Heart right ventricle (tissue), 16 donors: ENCODE measurements around the gene ZNRF2. TPM values are rescaled to one million over a fixed set of nuclear protein-coding genes. Genes with fewer than 3 reads are reported as not detected.

Experiments used
- ATAC-seq, 8 donors: fragments of 200-7000 bp; cut with Tn5 transposase; one replicate each; pipeline ENCODE4 v1.9.1; 2020; ENCODE audit warnings: mild to moderate bottlenecking in 8 of 8, moderate library complexity in 8 of 8, moderate number of reproducible peaks in 1 of 8
- DNase-seq, 2 donors: peaks; one replicate each; pipeline ENCODE4 v3.0.0-alpha.2; 2020
- H3K27ac ChIP-seq, 10 donors: fragments of 200-600 bp; sonication (generic) in 2 of 10; one replicate each; pipeline versions ENCODE4 v1.5.0 to v1.8.0; 2020 to 2022; ENCODE audit warnings: mild to moderate bottlenecking in 3 of 10
- H3K27me3 ChIP-seq, 7 donors: fragments of 200-600 bp; one replicate each; pipeline ENCODE4 v1.8.0; 2021 to 2022; ENCODE audit warnings: mild to moderate bottlenecking in 2 of 7
- H3K36me3 ChIP-seq, 9 donors: fragments of 200-600 bp; sonication (generic) in 1 of 9; one replicate each; pipeline versions ENCODE4 v1.5.0 to v1.8.0; 2020 to 2022; ENCODE audit warnings: mild to moderate bottlenecking in 2 of 9
- H3K4me1 ChIP-seq, 9 donors: fragments of 200-600 bp; sonication (generic) in 1 of 9; one replicate each; pipeline versions ENCODE4 v1.5.0 to v1.8.0; 2020 to 2022; ENCODE audit warnings: mild to moderate bottlenecking in 4 of 9
- H3K4me3 ChIP-seq, 10 donors: fragments of 200-600 bp; sonication (generic) in 2 of 10; one replicate each; pipeline versions ENCODE4 v1.5.0 to v1.8.0; 2020 to 2022; ENCODE audit warnings: mild to moderate bottlenecking in 7 of 10, moderate library complexity in 2 of 10
- H3K9me3 ChIP-seq, 11 donors: fragments of 200-600 bp in 10 of 11; sonication (generic) in 2 of 11; one replicate each; pipeline versions ENCODE4 v1.5.0 to v1.8.0; 2013 to 2022; ENCODE audit warnings: mild to moderate bottlenecking in 2 of 11, control low read depth in 1 of 11, moderate library complexity in 1 of 11
- WGBS, 2 donors: extraction: QIAGEN DNeasy Blood & Tissue Kit; methylation state at CpG; one replicate each; pipeline ENCODE4 v1.1.7; 2013; ENCODE audit warnings: inconsistent platforms in 1 of 2; 5-methylcytosine and 5-hydroxymethylcytosine counted together
- intact Hi-C, 10 donors: fragments of 100-400 bp; cut with DNase I; formaldehyde crosslinking; loops; one replicate each; pipeline versions ENCODE4 v1.11.1 to v1.14.2; 2022
- polyA plus RNA-seq, 2 donors: library from polyadenylated mRNA; stranded (reverse); fragments of 200-250 nt; gene quantifications; one replicate each; pipeline ENCODE4 v1.2.3, GENCODE V29; 2013
- total RNA-seq, 10 donors: library from RNA; stranded (reverse); fragmentation: NEBNext Ultra II Directional in 3 of 10; extraction: Animal tissue kit (Norgen Biotek cat#: 25700) in 3 of 10; gene quantifications; one replicate each; pipeline versions ENCODE4 v1.2.1 to v1.2.4, GENCODE V29; 2021 to 2023
- TF ChIP-seq, protein P1 (sequence below), 9 donors: fragments of 200-600 bp; sonication (generic) in 2 of 9; IDR thresholded peaks; one replicate each; pipeline versions ENCODE4 v1.5.0 to v1.8.0; 2021 to 2022; ENCODE audit warnings: antibody characterized with exemption in 9 of 9, mild to moderate bottlenecking in 5 of 9, moderate library complexity in 1 of 9
- donor health status: Arrhythmogenic right ventricular cardiomyopathy.
- donor health status: ischemic (EF 13 %, LVEDD 7.1; RV severe dilation, severe dysfunction).
- donor health status: healthy with polysubstance abuse.
- donor health status: DM: no; HTN: yes; CAD: no.
- donor health status: DM: no; HTN: no; CAD: no.
- donor health status: ischemic (EF 25% LVEDD 6.9; RV normal size, moderate dysfunction).
- donor health status: ischemic (EF 25% LVEDD 5.7; RV mildly dilated, moderate dysfunction).
- donor health status: healthy.
- donor health status: DM: yes; HTN: yes; CAD: no.
- donor health status: Ischemic cardiomyopathy.
- donor health status: ischemic (EF 35%, LVEDD 5.7; RV mildly dilated, moderate dysfunction).
- donor health status: nonischemic (EF 11% LVEDD 7.7; RV severe dilation, severe dysfunction).
- donor health status: DM: yes; HTN: yes; CAD: no.
- donor health status: PGD.
- donor health status: ischemic (EF 29% LVEDD 5.4; RV normal size, mild dysfunction).
- donor health status: nonischemic (EF 23%, LVEDD 6.1; RV moderate dilation, normal function).

The ZNRF2 gene
- total and polyA plus RNA-seq, 12 donors: 2.9 to 13.8 (median 8.7) TPM

DNA sequence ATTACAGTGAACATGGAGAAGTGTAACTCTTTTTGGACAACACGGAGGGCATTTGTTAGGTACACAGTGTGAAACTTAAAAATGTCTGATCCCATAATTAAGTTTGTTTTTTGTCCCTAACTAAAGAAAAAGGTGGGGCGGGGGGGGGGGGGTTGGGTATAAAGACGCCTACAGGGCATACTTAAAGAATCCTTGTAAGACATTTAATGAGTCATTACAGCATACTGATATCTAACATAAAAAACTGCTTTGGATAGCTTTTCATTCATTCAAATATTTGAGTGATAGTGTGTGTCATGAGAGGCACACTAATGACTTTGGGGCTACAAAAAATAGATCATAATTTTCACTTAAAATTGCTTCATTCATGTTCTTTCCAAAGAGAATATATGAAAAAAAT, 31.2 kb downstream of the ZNRF2 start:
- TF ChIP-seq, protein P1, sequence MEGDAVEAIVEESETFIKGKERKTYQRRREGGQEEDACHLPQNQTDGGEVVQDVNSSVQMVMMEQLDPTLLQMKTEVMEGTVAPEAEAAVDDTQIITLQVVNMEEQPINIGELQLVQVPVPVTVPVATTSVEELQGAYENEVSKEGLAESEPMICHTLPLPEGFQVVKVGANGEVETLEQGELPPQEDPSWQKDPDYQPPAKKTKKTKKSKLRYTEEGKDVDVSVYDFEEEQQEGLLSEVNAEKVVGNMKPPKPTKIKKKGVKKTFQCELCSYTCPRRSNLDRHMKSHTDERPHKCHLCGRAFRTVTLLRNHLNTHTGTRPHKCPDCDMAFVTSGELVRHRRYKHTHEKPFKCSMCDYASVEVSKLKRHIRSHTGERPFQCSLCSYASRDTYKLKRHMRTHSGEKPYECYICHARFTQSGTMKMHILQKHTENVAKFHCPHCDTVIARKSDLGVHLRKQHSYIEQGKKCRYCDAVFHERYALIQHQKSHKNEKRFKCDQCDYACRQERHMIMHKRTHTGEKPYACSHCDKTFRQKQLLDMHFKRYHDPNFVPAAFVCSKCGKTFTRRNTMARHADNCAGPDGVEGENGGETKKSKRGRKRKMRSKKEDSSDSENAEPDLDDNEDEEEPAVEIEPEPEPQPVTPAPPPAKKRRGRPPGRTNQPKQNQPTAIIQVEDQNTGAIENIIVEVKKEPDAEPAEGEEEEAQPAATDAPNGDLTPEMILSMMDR (IDR thresholded peaks at IDR 0.05): no peak
- H3K9me3 ChIP-seq: no peaks in the 10 kb centered on the region
- H3K4me3 ChIP-seq: no peak overlapping the region
- H3K36me3 ChIP-seq: no peaks in the 10 kb centered on the region
- DNase-seq (no peak), ATAC-seq (no peak)
- 97 to 99% methylated on average over 3 of the region's 3 CpGs for WGBS, 2 donors
- intact Hi-C loops: no loop called here
- H3K4me1 ChIP-seq: peaks cover 0 to 50% (median 14%) of the 10 kb centered on the region in 9 donors
- no peak overlapping the region for H3K27ac ChIP-seq
- H3K27me3 ChIP-seq: no peaks in the 10 kb centered on the region

DNA sequence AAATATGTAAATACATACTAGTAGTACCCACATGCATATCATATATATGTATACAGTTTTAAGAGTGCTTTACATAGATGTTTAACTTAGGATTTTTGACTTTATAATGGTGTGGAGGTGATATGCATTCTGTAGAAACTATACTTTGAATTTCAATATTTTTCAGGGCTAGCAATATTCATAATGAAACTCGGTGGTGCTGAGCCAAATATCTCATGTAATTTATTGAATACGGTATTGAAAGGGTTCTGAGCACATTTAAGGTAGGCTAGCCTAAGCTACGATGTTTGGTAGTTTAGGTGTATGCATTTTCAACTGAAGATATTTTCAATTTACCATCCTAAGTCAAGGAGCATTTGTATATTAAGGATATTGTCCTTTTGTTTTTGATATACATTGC, 36.0 kb downstream of the ZNRF2 start:
- Histone ChIP-seq H3K36me3 (peaks cover 0 to 11% (median 0%) of the 10 kb centered on the region in 9 donors), H3K27ac (peak overlapping the region in 1 of 10 donors; percentile 77), H3K4me3 (peak overlapping the region in 1 of 10 donors; percentile 12), H3K9me3 (no peaks in the 10 kb centered on the region), H3K4me1 (peaks cover 0 to 71% (median 36%) of the 10 kb centered on the region in 9 donors), H3K27me3 (no peaks in the 10 kb centered on the region)
- no peak for ATAC-seq
- no peak for DNase-seq
- WGBS, 2 donors: 95% methylated on average over 3 of the region's 3 CpGs
- intact Hi-C loops: no loop called here
- TF ChIP-seq, protein P1 (IDR thresholded peaks at IDR 0.05): no peak

DNA sequence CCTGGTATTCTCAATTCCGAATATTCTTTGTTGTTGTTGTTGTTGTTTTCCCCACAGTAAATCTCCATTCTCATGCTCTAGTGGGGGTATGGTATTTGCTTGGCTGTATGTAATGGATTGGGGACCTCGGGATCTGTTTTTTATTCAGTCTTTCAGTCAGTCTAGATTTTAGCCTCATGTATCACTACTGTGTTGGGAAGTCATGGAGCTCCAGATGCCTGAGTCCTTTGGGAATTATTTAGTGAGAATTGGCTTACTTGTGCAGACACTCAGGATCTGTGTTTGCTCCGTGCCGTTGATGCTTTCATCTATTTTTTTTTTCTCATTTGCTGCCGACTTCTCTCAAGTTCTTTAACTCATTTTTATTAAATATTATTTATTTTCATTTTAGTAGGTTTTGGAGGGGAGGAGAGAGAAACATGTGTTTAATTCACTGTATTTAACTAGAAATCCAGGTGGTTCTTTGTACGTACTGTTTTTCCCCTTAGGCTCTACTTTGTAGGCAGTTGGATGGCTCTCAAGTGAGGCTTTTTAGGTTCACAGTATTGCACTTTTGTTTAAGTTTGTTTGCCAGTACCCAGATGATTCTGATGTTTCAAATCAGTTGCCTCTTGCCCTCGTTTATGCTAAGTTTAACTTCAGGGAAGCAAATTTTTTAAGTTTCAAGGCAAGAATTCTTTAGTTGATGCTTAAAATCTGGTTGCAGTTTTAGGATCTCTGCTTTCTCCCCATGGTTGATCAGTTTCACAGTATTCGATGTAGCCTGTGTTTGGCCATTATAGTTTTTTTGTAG, 36.9 kb downstream of the ZNRF2 start:
- TF ChIP-seq, protein P1 (IDR thresholded peaks at IDR 0.05): no peak
- peaks cover 0 to 66% (median 36%) of the 10 kb centered on the region in 9 donors for H3K4me1 ChIP-seq
- intact Hi-C loops: no loop called here
- H3K4me3 ChIP-seq: peak overlapping the region in 7 of 10 donors; percentile 2 to 38 (median 21)
- ATAC-seq (peak in 7 of 8 donors; percentile 41 to 73 (median 52)), DNase-seq (no peak)
- no peaks in the 10 kb centered on the region for H3K27me3 ChIP-seq
- H3K36me3 ChIP-seq: peaks cover 0 to 11% (median 0%) of the 10 kb centered on the region in 9 donors
- H3K27ac ChIP-seq: peak overlapping the region in 6 of 10 donors; percentile 2 to 77 (median 33)
- H3K9me3 ChIP-seq: no peaks in the 10 kb centered on the region
- WGBS, 2 donors: 40 to 44% methylated on average over 8 of the region's 8 CpGs

DNA sequence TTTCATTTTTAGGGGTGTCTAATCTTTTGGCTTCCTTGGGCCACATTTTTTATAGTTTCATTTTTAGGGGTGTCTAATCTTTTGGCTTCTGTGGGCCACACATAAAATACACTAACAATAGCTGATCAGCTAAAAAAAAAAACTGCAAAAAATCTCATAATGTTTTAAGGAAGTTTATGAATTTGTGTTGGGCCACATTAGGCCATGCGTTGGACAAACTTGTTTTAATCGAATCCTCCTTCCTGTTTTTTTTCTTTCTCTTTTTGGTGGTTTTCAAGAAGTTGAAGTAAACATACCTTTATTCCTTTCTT, 37.4 kb downstream of the ZNRF2 start:
- no peaks in the 10 kb centered on the region for H3K9me3 ChIP-seq
- DNase-seq (no peak), ATAC-seq (peak in 1 of 8 donors; percentile 28)
- H3K27me3 ChIP-seq: no peaks in the 10 kb centered on the region
- peaks cover 0 to 62% (median 36%) of the 10 kb centered on the region in 9 donors for H3K4me1 ChIP-seq
- peak overlapping the region in 6 of 10 donors; percentile 10 to 38 (median 26) for H3K4me3 ChIP-seq
- 31 to 63% methylated on average over 2 of the region's 2 CpGs for WGBS, 2 donors
- peaks cover 0 to 11% (median 0%) of the 10 kb centered on the region in 9 donors for H3K36me3 ChIP-seq
- intact Hi-C loops: no loop called here
- H3K27ac ChIP-seq: peak overlapping the region in 6 of 10 donors; percentile 2 to 77 (median 33)
- TF ChIP-seq, protein P1 (IDR thresholded peaks at IDR 0.05): no peak
